K562 (cell line): Measurements from ENCODE around the gene ZBTB48. TPM values are rescaled to one million over a fixed set of nuclear protein-coding genes. Genes with fewer than 3 reads are reported as not detected.
A peak's percentile ranks its signal among the peaks of the same experiment; 100 is the strongest.

Experiments used
- ATF1 ChIP-seq, 2 experiments: fragments of 450-650 bp in 1 of 2; IDR thresholded peaks; 2 replicates each; pipeline ENCODE4 v1.6.1; 2016; ENCODE audit warnings: missing compliant biosample characterization in 1 of 2, missing genetic modification characterization in 1 of 2
- BDP1 ChIP-seq: IDR thresholded peaks from 3 replicates; pipeline ENCODE4 v1.6.1; 2011; ENCODE audit not compliant: insufficient read length, insufficient read depth
- EHMT2 ChIP-seq: fragments of 450-650 bp; IDR thresholded peaks from 2 replicates; pipeline ENCODE4 v1.6.1; 2018; ENCODE audit warnings: antibody characterized with exemption
- GABPA ChIP-seq: fragments of 200-800 bp; sonication (Bioruptor generic); conservative IDR thresholded peaks from 2 replicates; pipeline ENCODE4 v1.6.1; 2016; ENCODE audit warnings: low read depth, missing genetic modification characterization, missing compliant biosample characterization
- LARP7 ChIP-seq: fragments of 450-650 bp; IDR thresholded peaks from 2 replicates; pipeline ENCODE4 v1.6.1; 2016
- PCBP1 ChIP-seq: fragments of 200-400 bp; formaldehyde crosslinking; IDR thresholded peaks from 2 replicates; pipeline ENCODE4 v1.6.1; 2018; ENCODE audit warnings: mild to moderate bottlenecking, low read depth, low read length; ENCODE audit not compliant: poor library complexity, severe bottlenecking
- PHTF2 ChIP-seq: fragments of 250-450 bp; sonication (Bioruptor Pico); IDR thresholded peaks from 2 replicates; pipeline ENCODE4 v1.5.0; 2021; ENCODE audit warnings: mild to moderate bottlenecking
- RNF2 ChIP-seq: sonication (generic); IDR thresholded peaks from 2 replicates; pipeline ENCODE4 v1.6.1; 2016
- TSC22D4 ChIP-seq: fragments of 450-650 bp; IDR thresholded peaks from 2 replicates; pipeline ENCODE4 v1.6.1; 2016; ENCODE audit warnings: missing genetic modification characterization, missing biosample characterization, control low read depth
- ZEB2 ChIP-seq: fragments of 450-650 bp; IDR thresholded peaks from 2 replicates; pipeline ENCODE4 v1.6.1; 2016
- ZSCAN32 ChIP-seq: fragments of 450-650 bp; formaldehyde crosslinking; IDR thresholded peaks from 2 replicates; pipeline ENCODE4 v1.4.0; 2020; ENCODE audit warnings: mild to moderate bottlenecking, moderate library complexity
- polyA plus RNA-seq, 8 experiments: library from polyadenylated mRNA; depleted of rRNA in 4 of 8; stranded (reverse) in 5 of 8; unstranded in 3 of 8; fragments of >200 nt; fragmentation: Nextera tagmentation in 2 of 8; fragmentation: Illumina TruSeq in 1 of 8; extraction: Ambion mirVana in 2 of 8; extraction: Trizol in 1 of 8; gene quantifications; 2 replicates each; pipeline versions ENCODE4 v1.2.1 to v1.2.3, GENCODE V29; 2011 to 2014; ENCODE audit warnings: inconsistent platforms in 1 of 8, missing spikeins in 1 of 8
- total RNA-seq, 7 experiments: library from RNA; depleted of rRNA in 6 of 7; stranded (reverse); fragments of >200 nt in 6 of 7; fragmentation: Illumina TruSeq in 2 of 7; extraction: Trizol in 2 of 7; gene quantifications; 2 replicates each; pipeline versions ENCODE4 v1.2.1 to v1.2.3, GENCODE V29; 2011 to 2021; ENCODE audit warnings: low replicate concordance in 1 of 7
- TF ChIP-seq, protein P1 (sequence below): fragments of 250-450 bp; sonication (Bioruptor Pico); IDR thresholded peaks from 2 replicates; pipeline ENCODE4 v1.9.0; 2021; ENCODE audit warnings: mild to moderate bottlenecking, inconsistent platforms
- TF ChIP-seq, protein P2 (sequence below): fragments of 250-450 bp; sonication (Bioruptor Pico); IDR thresholded peaks from 2 replicates; pipeline ENCODE4 v1.5.0; 2020; ENCODE audit warnings: mild to moderate bottlenecking
- TF ChIP-seq, protein P3 (sequence below): sonication (generic); formaldehyde crosslinking; IDR thresholded peaks from 2 replicates; pipeline ENCODE4 v1.8.0; 2022; ENCODE audit warnings: missing genetic modification reagents, mild to moderate bottlenecking, moderate library complexity, borderline replicate concordance
- TF ChIP-seq, protein P4 (sequence below): sonication (generic); formaldehyde crosslinking; IDR thresholded peaks from 2 replicates; pipeline ENCODE4 v1.9.0; 2022; ENCODE audit warnings: mild to moderate bottlenecking, missing genetic modification reagents
- TF ChIP-seq, protein P5 (sequence below): fragments of 250-450 bp; sonication (Bioruptor Pico); IDR thresholded peaks from 2 replicates; pipeline ENCODE4 v1.4.0; 2020; ENCODE audit warnings: mild to moderate bottlenecking, moderate library complexity
- TF ChIP-seq, protein P6 (sequence below): sonication (generic); formaldehyde crosslinking; IDR thresholded peaks from 2 replicates; pipeline ENCODE4 v1.8.1; 2023; ENCODE audit warnings: mild to moderate bottlenecking, missing genetic modification reagents

Gene ZBTB48
- total and polyA plus RNA-seq, 9 of the 15 experiments (the other 6 are each of a cell fraction or from before 2014, with no cell fraction given): 1.9 to 66.9 (median 29.5) TPM

DNA sequence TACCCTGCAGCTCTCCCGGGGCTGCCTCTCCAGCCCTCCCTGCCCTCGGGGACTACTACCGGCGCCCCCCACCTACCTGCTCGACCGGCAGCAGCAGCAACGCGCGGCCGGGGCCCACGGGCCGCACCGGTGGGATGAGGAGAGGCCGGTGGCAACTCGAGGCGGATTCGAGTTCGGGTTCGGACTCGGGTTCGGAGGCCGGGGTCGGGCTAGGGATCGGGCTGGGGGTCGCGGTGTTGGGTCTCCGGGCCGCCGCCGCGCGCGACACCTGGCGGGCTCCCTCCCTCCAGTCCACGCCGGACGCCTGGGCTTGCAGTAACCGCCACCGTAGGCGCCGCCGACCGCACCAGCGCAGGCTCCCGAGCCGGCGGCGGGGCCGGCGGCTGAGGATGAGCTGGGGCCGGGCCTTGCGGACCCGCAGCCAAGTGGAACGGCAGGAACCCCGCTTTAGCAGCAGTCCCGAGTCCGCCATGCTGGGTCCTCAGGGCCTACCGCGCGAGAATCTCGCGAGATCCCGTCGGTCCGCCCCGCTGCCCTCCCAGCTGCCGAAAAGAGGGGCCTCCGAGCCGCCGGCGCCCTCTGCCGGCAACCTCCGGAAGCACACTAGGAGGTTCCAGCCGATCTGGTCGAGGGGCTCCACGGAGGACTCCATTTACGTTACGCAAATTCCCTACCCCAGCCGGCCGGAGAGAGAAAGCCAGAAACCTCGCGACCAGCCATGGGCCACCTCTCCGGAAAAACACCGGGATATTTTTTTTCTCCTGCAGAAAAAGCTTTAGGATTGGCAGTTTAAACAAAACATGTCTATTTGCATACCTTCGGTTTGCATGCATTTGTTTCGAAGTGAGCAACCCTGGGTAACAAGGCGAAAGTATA lies 25.5 kb upstream of the ZBTB48 start, which contains the start of gene NOL9 (continued):
- TF ChIP-seq, protein P1, sequence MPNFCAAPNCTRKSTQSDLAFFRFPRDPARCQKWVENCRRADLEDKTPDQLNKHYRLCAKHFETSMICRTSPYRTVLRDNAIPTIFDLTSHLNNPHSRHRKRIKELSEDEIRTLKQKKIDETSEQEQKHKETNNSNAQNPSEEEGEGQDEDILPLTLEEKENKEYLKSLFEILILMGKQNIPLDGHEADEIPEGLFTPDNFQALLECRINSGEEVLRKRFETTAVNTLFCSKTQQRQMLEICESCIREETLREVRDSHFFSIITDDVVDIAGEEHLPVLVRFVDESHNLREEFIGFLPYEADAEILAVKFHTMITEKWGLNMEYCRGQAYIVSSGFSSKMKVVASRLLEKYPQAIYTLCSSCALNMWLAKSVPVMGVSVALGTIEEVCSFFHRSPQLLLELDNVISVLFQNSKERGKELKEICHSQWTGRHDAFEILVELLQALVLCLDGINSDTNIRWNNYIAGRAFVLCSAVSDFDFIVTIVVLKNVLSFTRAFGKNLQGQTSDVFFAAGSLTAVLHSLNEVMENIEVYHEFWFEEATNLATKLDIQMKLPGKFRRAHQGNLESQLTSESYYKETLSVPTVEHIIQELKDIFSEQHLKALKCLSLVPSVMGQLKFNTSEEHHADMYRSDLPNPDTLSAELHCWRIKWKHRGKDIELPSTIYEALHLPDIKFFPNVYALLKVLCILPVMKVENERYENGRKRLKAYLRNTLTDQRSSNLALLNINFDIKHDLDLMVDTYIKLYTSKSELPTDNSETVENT (CRISPR knock-in tag): peak; percentile 91
- TF ChIP-seq GABPA (tag) (0 out of 2 replicates have a peak, but pooled peaks have one; percentile 38), RNF2 (peak; percentile 48; the same call in 1 of the 2 replicates), PHTF2 (no peak), EHMT2 (no peak), LARP7 (no peak), ZSCAN32 (no peak), ATF1 (CRISPR knock-in tag; IDR thresholded peaks at IDR 0.05) (no peak), ATF1 (tag; IDR thresholded peaks at IDR 0.05) (peak; percentile 70), TSC22D4 (tag) (no peak), ZEB2 (no peak), PCBP1 (peak; percentile 64), BDP1 (no peak)
- TF ChIP-seq, protein P2, sequence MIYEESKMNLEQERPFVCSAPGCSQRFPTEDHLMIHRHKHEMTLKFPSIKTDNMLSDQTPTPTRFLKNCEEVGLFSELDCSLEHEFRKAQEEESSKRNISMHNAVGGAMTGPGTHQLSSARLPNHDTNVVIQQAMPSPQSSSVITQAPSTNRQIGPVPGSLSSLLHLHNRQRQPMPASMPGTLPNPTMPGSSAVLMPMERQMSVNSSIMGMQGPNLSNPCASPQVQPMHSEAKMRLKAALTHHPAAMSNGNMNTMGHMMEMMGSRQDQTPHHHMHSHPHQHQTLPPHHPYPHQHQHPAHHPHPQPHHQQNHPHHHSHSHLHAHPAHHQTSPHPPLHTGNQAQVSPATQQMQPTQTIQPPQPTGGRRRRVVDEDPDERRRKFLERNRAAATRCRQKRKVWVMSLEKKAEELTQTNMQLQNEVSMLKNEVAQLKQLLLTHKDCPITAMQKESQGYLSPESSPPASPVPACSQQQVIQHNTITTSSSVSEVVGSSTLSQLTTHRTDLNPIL: no peak
- TF ChIP-seq, protein P3, sequence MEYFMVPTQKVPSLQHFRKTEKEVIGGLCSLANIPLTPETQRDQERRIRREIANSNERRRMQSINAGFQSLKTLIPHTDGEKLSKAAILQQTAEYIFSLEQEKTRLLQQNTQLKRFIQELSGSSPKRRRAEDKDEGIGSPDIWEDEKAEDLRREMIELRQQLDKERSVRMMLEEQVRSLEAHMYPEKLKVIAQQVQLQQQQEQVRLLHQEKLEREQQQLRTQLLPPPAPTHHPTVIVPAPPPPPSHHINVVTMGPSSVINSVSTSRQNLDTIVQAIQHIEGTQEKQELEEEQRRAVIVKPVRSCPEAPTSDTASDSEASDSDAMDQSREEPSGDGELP (CRISPR knock-in tag): peak; percentile 98
- TF ChIP-seq, protein P4, sequence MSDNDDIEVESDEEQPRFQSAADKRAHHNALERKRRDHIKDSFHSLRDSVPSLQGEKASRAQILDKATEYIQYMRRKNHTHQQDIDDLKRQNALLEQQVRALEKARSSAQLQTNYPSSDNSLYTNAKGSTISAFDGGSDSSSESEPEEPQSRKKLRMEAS (CRISPR knock-in tag): peak; percentile 61
- TF ChIP-seq, protein P5, sequence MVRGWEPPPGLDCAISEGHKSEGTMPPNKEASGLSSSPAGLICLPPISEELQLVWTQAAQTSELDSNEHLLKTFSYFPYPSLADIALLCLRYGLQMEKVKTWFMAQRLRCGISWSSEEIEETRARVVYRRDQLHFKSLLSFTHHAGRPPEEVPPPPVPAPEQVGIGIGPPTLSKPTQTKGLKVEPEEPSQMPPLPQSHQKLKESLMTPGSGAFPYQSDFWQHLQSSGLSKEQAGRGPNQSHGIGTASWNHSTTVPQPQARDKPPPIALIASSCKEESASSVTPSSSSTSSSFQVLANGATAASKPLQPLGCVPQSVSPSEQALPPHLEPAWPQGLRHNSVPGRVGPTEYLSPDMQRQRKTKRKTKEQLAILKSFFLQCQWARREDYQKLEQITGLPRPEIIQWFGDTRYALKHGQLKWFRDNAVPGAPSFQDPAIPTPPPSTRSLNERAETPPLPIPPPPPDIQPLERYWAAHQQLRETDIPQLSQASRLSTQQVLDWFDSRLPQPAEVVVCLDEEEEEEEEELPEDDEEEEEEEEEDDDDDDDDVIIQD (CRISPR knock-in tag): no peak
- TF ChIP-seq, protein P6, sequence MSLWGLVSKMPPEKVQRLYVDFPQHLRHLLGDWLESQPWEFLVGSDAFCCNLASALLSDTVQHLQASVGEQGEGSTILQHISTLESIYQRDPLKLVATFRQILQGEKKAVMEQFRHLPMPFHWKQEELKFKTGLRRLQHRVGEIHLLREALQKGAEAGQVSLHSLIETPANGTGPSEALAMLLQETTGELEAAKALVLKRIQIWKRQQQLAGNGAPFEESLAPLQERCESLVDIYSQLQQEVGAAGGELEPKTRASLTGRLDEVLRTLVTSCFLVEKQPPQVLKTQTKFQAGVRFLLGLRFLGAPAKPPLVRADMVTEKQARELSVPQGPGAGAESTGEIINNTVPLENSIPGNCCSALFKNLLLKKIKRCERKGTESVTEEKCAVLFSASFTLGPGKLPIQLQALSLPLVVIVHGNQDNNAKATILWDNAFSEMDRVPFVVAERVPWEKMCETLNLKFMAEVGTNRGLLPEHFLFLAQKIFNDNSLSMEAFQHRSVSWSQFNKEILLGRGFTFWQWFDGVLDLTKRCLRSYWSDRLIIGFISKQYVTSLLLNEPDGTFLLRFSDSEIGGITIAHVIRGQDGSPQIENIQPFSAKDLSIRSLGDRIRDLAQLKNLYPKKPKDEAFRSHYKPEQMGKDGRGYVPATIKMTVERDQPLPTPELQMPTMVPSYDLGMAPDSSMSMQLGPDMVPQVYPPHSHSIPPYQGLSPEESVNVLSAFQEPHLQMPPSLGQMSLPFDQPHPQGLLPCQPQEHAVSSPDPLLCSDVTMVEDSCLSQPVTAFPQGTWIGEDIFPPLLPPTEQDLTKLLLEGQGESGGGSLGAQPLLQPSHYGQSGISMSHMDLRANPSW (CRISPR knock-in tag): peak; percentile 92
